Measurements from ENCODE around the gene TCEANC2. TPM values are rescaled to one million over a fixed set of nuclear protein-coding genes. Genes with fewer than 3 reads are reported as not detected.
"Not testable (repeated sequence)": the region's sequence is repeated elsewhere in the genome, so short reads cannot be mapped to it uniquely, and the experiment has no call there.

TCEANC2 gene
- total and polyA plus RNA-seq, 12 donors = 1.4 to 5.9 (median 3.9) TPM

DNA sequence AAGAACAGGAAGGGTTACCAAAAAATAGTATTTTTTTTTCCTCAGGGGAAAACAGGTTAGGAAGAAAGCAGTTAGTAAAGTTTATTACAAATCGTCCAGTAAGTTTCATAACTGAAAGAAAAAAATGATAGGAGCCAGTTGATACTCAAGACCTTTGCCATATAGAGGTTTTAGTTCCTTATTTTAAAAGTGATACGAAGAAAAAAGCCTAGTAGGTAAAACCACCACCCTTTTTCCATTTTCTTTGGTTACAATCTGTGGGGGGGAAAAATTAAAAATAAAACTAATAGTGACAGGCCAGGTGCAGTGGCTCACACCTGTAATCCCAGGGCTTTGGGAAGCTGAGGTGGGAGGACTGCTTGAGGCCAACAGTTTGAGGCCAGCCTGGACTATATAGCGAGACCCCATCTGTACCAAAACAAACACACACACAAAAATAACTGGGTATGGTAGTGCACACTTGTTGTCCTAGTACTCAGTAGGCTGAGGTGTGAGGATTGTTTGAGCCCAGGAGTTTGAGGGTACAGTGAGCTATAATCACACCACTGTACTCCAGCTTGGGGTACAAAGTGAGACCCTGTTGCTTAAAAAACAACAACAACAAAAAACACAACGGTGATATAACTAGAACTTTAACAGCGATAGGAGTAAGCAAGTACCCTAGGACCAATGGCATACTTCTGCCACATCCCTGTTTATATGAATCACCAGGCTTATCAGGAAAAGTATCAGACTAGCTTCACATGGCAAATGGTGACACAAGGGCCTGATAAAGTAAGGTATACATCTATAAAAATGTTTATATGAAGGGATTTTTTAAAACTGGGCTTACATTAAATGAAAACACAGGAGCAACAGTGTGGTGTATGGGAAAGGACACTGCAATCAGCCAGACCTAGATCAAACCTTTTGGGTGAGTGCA, 5.8 kb upstream of the TCEANC2 start:
- no peaks in the 10 kb centered on the region for H3K9me3 ChIP-seq
- DNase-seq = no peak
- no peak overlapping the region for H3K27ac ChIP-seq
- TF ChIP-seq CTCF (IDR thresholded peaks at IDR 0.05) = no peak
- no peak for ATAC-seq
- intact Hi-C loops (cut with DNase I) = no loop called here
- 74 to 82% methylated on average over 5 of the region's 5 CpGs for WGBS, 2 donors
- no peaks in the 10 kb centered on the region for H3K27me3 ChIP-seq
- peaks cover 5 to 75% (median 67%) of the 10 kb centered on the region in 9 donors for H3K4me1 ChIP-seq
- peaks cover 0 to 40% (median 5%) of the 10 kb centered on the region in 9 donors for H3K36me3 ChIP-seq
- H3K4me3 ChIP-seq = no peak overlapping the region

- 96 to 97% methylated on average over 12 of the region's 12 CpGs for WGBS, 2 donors
- not testable (repeated sequence) for H3K27me3 ChIP-seq
These were observed 3.0 kb upstream of the TCEANC2 start for GRCh38 chr1:54050435-54050834.

DNA sequence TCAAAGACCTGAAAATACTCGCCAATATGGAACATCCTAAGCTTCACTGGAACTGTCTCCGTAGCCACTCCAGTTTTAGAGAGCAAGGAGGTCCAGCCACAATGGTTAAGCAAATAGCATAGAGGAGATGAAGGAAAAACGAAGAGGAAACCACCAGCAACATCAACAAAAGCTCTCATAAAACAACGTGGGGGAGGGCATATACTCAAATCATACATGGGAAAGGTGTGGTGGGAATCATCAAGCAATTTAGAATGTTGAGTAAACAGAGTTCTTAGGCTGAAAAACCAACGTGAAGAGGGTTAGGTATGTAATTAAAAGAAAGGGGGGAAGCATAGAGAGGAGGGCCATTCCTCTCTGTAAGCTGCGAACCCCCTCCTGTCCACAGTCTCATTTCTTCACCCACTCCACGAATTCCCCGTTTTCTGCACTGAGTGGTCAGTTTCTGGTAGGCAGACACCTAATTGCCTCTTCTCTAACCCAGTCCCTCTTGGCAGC, 1.4 kb upstream of the TCEANC2 start:
- H3K27me3 ChIP-seq = no peaks in the 10 kb centered on the region
- intact Hi-C loops (cut with DNase I) = loop anchor here in 4 of 10 donors (5.0 to 10.0 kb wide), 7 partner anchors 105 to 663 kb away; partner anchors contain the start of genes IFT25 (in 2 of the 4), LRRC42 (in 2 of the 4), SSBP3 (in 1 of the 4) and TTC4 (in 1 of the 4)
- peaks cover 9 to 67% (median 60%) of the 10 kb centered on the region in 9 donors for H3K4me1 ChIP-seq
- no peak for TF ChIP-seq CTCF (IDR thresholded peaks at IDR 0.05)
- H3K27ac ChIP-seq = peak overlapping the region in 9 of 10 donors; percentile 85 to 98 (median 95)
- H3K9me3 ChIP-seq = no peaks in the 10 kb centered on the region
- H3K4me3 ChIP-seq = peak overlapping the region; percentile 78 to 93 (median 85)
- 4 to 5% methylated on average over 8 of the region's 8 CpGs for WGBS, 2 donors
- ATAC-seq (no peak), DNase-seq (no peak)
- H3K36me3 ChIP-seq = peaks cover 0 to 3% (median 0%) of the 10 kb centered on the region in 9 donors

More at GRCh38 chr1:54050435-54050834, 3.0 kb upstream of the TCEANC2 start:
- not testable (repeated sequence) for ATAC-seq, H3K9me3 ChIP-seq, DNase-seq, H3K4me3 ChIP-seq, H3K27ac ChIP-seq
- peaks cover 0 to 12% (median 0%) of the 10 kb centered on the region in 9 donors for H3K36me3 ChIP-seq
- H3K4me1 ChIP-seq = peaks cover 9 to 81% (median 73%) of the 10 kb centered on the region in 9 donors
- intact Hi-C loops (cut with DNase I) = loop anchor here in 4 of 10 donors (5.0 to 10.0 kb wide), 7 partner anchors 103 to 664 kb away; partner anchors contain the start of genes IFT25 (in 2 of the 4), LRRC42 (in 2 of the 4), SSBP3 (in 1 of the 4) and TTC4 (in 1 of the 4)

DNA sequence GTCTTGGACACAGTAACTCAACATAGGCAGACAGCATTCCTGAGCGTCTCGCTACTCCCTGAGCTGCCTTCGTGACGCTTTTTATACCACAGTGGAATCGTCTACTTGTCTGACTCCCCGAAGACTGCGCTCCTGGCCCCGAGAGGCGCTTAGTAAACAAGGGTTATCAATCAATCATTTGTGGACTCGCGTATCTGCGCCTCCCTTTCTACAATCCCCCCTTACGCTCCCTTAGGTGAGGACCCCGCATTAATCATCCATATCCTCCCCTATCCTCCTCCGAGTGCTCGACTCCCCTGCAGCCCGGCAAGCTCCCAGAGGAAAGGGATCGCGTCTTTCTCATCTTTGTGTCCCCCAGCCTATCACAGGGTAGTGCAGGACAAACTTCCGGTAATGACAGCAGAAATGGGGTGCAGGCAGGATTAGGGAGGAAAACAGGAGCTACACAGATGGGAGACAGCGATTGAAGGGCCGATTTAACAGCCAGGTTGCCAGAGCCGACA, 926 bp upstream of the TCEANC2 start:
- no peaks in the 10 kb centered on the region for H3K9me3 ChIP-seq
- ATAC-seq = peak in 7 of 8 donors; percentile 16 to 38 (median 24)
- H3K36me3 ChIP-seq = peaks cover 0 to 3% (median 0%) of the 10 kb centered on the region in 9 donors
- no peak for TF ChIP-seq CTCF (IDR thresholded peaks at IDR 0.05)
- intact Hi-C loops (cut with DNase I) = loop anchor here in 4 of 10 donors (5.0 to 10.0 kb wide), 7 partner anchors 105 to 662 kb away; partner anchors contain the start of genes IFT25 (in 2 of the 4), LRRC42 (in 2 of the 4), SSBP3 (in 1 of the 4) and TTC4 (in 1 of the 4)
- peak overlapping the region; percentile 81 to 98 (median 95) for H3K27ac ChIP-seq
- WGBS, 2 donors = 0% methylated on average over 23 of the region's 23 CpGs
- peak overlapping the region; percentile 78 to 93 (median 85) for H3K4me3 ChIP-seq
- no peaks in the 10 kb centered on the region for H3K27me3 ChIP-seq
- peak in 1 of 2 donors; percentile 25 for DNase-seq
- peaks cover 9 to 62% (median 55%) of the 10 kb centered on the region in 9 donors for H3K4me1 ChIP-seq

Measured in heart right ventricle (tissue), 16 donors.